Spinal cord (tissue), 10 donors: ENCODE data around the gene SLC7A1. TPM values are rescaled to one million over a fixed set of nuclear protein-coding genes. Genes with fewer than 3 reads are reported as not detected.

Source experiments
- DNase-seq, 6 donors: peaks; one replicate each; pipeline versions ENCODE4 v3.0.0 to v3.0.0-alpha.2; 2013 to 2015; ENCODE audit warnings: low spot score in 6 of 6, low read depth in 4 of 6
- H3K27ac ChIP-seq: one replicate; pipeline ENCODE4 v1.5.1; 2013; ENCODE audit warnings: low read depth, low read length, control low read depth
- H3K27me3 ChIP-seq: one replicate; pipeline ENCODE4 v1.6.1; 2013; ENCODE audit warnings: low read length; ENCODE audit not compliant: control insufficient read depth, insufficient read depth
- H3K36me3 ChIP-seq: one replicate; pipeline ENCODE4 v1.6.1; 2013; ENCODE audit warnings: low read length; ENCODE audit not compliant: control insufficient read depth, insufficient read depth
- H3K4me1 ChIP-seq: one replicate; pipeline ENCODE4 v1.6.1; 2013; ENCODE audit warnings: low read length; ENCODE audit not compliant: control insufficient read depth, insufficient read depth
- H3K4me3 ChIP-seq: one replicate; pipeline ENCODE4 v1.5.1; 2013; ENCODE audit warnings: low read depth, low read length, control low read depth
- H3K9me3 ChIP-seq: one replicate; pipeline ENCODE4 v1.6.1; 2013; ENCODE audit warnings: low read length; ENCODE audit not compliant: control insufficient read depth, insufficient read depth
- WGBS: methylation state at CpG from one replicate; pipeline ENCODE4 v1.1.5; 2013; ENCODE audit warnings: missing lambda C conversion rate; ENCODE audit not compliant: insufficient coverage; 5-methylcytosine and 5-hydroxymethylcytosine counted together
- polyA plus RNA-seq, 2 donors: library from polyadenylated mRNA; unstranded; fragments of 120-200 nt; gene quantifications; one replicate each; pipeline ENCODE4 v1.2.1, GENCODE V29; 2013; ENCODE audit not compliant: insufficient read length in 2 of 2
- total RNA-seq, 2 donors: library from RNA; depleted of rRNA in 1 of 2; stranded (reverse); fragments of 120-200 nt in 1 of 2; fragments of >200 nt in 1 of 2; gene quantifications; one replicate each; pipeline versions ENCODE4 v1.2.3 to v1.2.4, GENCODE V29; 2013 to 2014
- donor health status: healthy.

SLC7A1 gene
- total and polyA plus RNA-seq, 4 donors: 25.7 to 57.5 (median 42.5) TPM

GRCh38 chr13:29605860-29606526 is 10.5 kb upstream of the SLC7A1 start:
- H3K27ac ChIP-seq: no peak overlapping the region
- WGBS: 58% methylated on average over 6 of the region's 8 CpGs
- H3K4me1 ChIP-seq: no peaks in the 10 kb centered on the region

GRCh38 chr13:29598321-29598720 is 2.8 kb upstream of the SLC7A1 start:
- WGBS: 80% methylated on average over 1 of the region's 2 CpGs
- Histone ChIP-seq H3K36me3 (no peaks in the 10 kb centered on the region), H3K9me3 (no peaks in the 10 kb centered on the region), H3K4me1 (peaks cover 6% of the 10 kb centered on the region), H3K27me3 (no peaks in the 10 kb centered on the region), H3K27ac (no peak overlapping the region), H3K4me3 (no peak overlapping the region)
- DNase-seq: no peak

More at GRCh38 chr13:29605860-29606526, 10.5 kb upstream of the SLC7A1 start:
- no peak overlapping the region for H3K4me3 ChIP-seq
- H3K36me3 ChIP-seq: no peaks in the 10 kb centered on the region
- H3K27me3 ChIP-seq: no peaks in the 10 kb centered on the region
- H3K9me3 ChIP-seq: no peaks in the 10 kb centered on the region
- no peak for DNase-seq

GRCh38 chr13:29597706-29598105 is 2.2 kb upstream of the SLC7A1 start:
- 88% methylated on average over 1 of the region's 3 CpGs for WGBS
- Histone ChIP-seq H3K36me3 (no peaks in the 10 kb centered on the region), H3K27me3 (no peaks in the 10 kb centered on the region), H3K4me3 (no peak overlapping the region), H3K9me3 (no peaks in the 10 kb centered on the region), H3K4me1 (peaks cover 11% of the 10 kb centered on the region), H3K27ac (no peak overlapping the region)
- DNase-seq: no peak

GRCh38 chr13:29597246-29597645 is 1.8 kb upstream of the SLC7A1 start:
- Histone ChIP-seq H3K36me3 (no peaks in the 10 kb centered on the region), H3K9me3 (no peaks in the 10 kb centered on the region), H3K27ac (no peak overlapping the region), H3K4me3 (no peak overlapping the region), H3K27me3 (no peaks in the 10 kb centered on the region), H3K4me1 (peaks cover 11% of the 10 kb centered on the region)
- 87% methylated on average over 10 of the region's 10 CpGs for WGBS
- no peak for DNase-seq

- H3K27ac ChIP-seq: no peak overlapping the region
- WGBS: 0% methylated on average over 4 of the region's 10 CpGs
- no peaks in the 10 kb centered on the region for H3K9me3 ChIP-seq
- no peaks in the 10 kb centered on the region for H3K36me3 ChIP-seq
- H3K27me3 ChIP-seq: no peaks in the 10 kb centered on the region
- no peak for DNase-seq
- peak overlapping the region; percentile 55 for H3K4me3 ChIP-seq
- peaks cover 14% of the 10 kb centered on the region for H3K4me1 ChIP-seq
Measured at GRCh38 chr13:29596064-29596418, 553 bp upstream of the SLC7A1 start.

GRCh38 chr13:29594710-29595379 is 643 bp downstream of the SLC7A1 start:
- H3K27ac ChIP-seq: peak overlapping the region; percentile 10
- peak in 3 of 6 donors; percentile 17 to 79 (median 75) for DNase-seq
- no peaks in the 10 kb centered on the region for H3K27me3 ChIP-seq
- H3K9me3 ChIP-seq: no peaks in the 10 kb centered on the region
- peaks cover 23% of the 10 kb centered on the region for H3K4me1 ChIP-seq
- H3K4me3 ChIP-seq: peak overlapping the region; percentile 46
- no peaks in the 10 kb centered on the region for H3K36me3 ChIP-seq
- WGBS: under 1% methylated on average over 75 of the region's 75 CpGs

GRCh38 chr13:29594303-29594709 is 1.2 kb downstream of the SLC7A1 start:
- Histone ChIP-seq H3K27ac (peak overlapping the region; percentile 10), H3K36me3 (peaks cover 3% of the 10 kb centered on the region), H3K9me3 (no peaks in the 10 kb centered on the region), H3K27me3 (no peaks in the 10 kb centered on the region), H3K4me3 (peak overlapping the region; percentile 46), H3K4me1 (peaks cover 28% of the 10 kb centered on the region)
- peak in 3 of 6 donors; percentile 15 to 70 (median 52) for DNase-seq
- 1% methylated on average over 7 of the region's 9 CpGs for WGBS

GRCh38 chr13:29593605-29594297 is 1.7 kb downstream of the SLC7A1 start:
- Histone ChIP-seq H3K36me3 (peaks cover 4% of the 10 kb centered on the region), H3K27ac (no peak overlapping the region), H3K4me1 (peaks cover 33% of the 10 kb centered on the region), H3K9me3 (no peaks in the 10 kb centered on the region), H3K4me3 (peak overlapping the region; percentile 46), H3K27me3 (no peaks in the 10 kb centered on the region)
- DNase-seq: no peak
- 75% methylated on average over 1 of the region's 8 CpGs for WGBS

- 83% methylated on average over 5 of the region's 5 CpGs for WGBS
- peaks cover 40% of the 10 kb centered on the region for H3K4me1 ChIP-seq
- H3K27ac ChIP-seq: no peak overlapping the region
- DNase-seq: no peak
- peaks cover 6% of the 10 kb centered on the region for H3K36me3 ChIP-seq
- H3K27me3 ChIP-seq: no peaks in the 10 kb centered on the region
- no peak overlapping the region for H3K4me3 ChIP-seq
- H3K9me3 ChIP-seq: no peaks in the 10 kb centered on the region
Measured at GRCh38 chr13:29591310-29591709, 4.2 kb downstream of the SLC7A1 start.
